Hippocampal formation (tissue), 2 donors: ENCODE measurements around the gene ACP4.
"Not testable (repeated sequence)": the region's sequence is repeated elsewhere in the genome, so short reads cannot be mapped to it uniquely, and the experiment has no call there.

ENCODE experiments used
- DNase-seq, 2 donors: peaks; one replicate each; lab custom pipeline; 2025; lab: John Stamatoyannopoulos, UW

Gene ACP4

GRCh38 chr19:50777261-50777660, 13.0 kb upstream of the ACP4 start:
- DNase-seq: no peak

DNA sequence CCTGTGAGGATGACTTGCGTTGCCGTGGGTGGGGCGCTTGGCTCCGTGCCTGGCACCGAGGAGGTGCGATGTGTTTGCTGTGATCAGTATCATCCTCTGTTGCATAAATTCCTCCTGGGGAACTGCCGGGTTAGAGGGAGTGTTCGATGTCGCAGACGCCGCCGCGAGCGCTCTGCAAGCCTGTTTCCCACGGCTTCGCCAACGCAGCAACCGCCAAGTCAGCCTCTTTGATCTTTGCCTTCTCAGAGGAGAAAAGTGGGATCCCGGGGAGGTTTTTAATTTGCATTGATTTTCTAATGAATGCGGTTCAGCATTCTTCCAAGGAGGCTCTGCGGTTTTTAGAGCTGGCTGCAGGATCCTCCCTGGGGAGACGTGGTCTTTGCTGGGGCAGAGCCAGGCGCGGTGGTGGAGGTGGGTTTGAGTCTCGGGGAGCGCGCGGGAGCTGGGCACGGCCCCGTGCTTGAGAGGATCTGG, 12.3 kb upstream of the ACP4 start:
- DNase-seq: no peak

- DNase-seq: no peak
Measured at GRCh38 chr19:50778906-50779430, 11.2 kb upstream of the ACP4 start.

DNA sequence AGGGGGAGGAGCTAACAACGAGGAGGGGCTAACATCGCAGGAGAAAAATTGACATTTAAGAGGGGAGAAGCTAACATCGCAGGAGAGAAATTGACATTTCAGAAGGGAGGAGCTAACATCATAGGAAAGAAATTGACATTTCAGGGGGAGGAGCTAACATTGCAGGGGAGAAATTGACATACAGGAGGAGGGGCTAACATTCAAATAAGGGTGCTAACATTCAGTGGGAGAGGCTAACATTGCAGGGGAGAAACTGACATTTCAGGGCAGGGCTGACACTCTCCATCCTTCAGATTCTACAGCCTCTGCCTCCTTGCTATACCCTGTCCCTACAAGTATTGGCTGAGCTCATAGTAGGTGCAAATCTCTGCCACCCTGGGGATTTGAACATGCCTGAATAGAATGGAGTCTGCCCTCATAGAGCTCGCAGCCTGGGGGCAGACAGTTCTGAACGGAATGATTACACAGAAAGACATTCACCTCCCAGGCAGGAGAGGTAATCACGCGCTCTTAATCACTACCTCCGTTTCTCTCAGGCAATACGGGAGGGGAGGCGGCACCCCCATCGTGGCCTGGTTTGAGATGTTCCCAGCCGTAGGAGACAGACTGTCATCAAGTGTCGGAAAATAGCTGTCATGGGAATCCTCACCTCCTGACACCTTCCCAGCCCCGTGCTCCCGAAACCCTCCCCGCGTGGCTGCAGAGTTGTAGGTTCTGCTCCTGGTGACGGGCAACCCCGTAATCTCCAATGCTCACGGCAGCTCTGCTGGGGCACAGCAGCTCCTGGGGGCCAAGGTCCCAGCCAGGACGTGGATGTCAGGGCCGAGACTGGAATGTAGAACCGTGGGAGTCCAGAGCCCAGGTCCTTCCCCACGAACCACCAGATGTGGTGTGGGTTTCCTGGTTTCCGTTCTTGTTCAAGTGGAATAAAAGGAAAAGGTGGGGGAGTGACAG, 10.4 kb upstream of the ACP4 start:
- no peak for DNase-seq

GRCh38 chr19:50780753-50781435, 9.3 kb upstream of the ACP4 start:
- DNase-seq: no peak

DNA sequence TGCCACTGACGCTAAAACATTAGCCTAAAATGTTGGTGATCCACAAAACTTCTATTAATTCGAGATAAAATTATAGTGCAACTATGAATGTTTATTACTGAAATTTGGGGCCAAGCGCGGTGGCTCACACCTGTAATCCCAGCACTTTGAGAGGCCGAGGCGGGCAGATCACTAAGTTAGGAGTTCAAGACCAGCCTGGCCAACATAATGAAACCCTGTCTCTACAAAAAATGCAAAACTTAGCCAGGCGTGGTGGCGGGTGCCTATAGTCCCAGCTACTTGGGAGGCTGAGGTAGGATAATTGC, 6.4 kb upstream of the ACP4 start:
- not testable (repeated sequence) for DNase-seq

GRCh38 chr19:50784710-50785109, 5.5 kb upstream of the ACP4 start:
- no peak for DNase-seq

GRCh38 chr19:50785329-50785728, 4.9 kb upstream of the ACP4 start:
- DNase-seq: no peak

GRCh38 chr19:50790922-50791467, 780 bp downstream of the ACP4 start:
- DNase-seq: no peak

- DNase-seq: no peak
Measured at GRCh38 chr19:50791594-50792271, 1.5 kb downstream of the ACP4 start.

GRCh38 chr19:50792272-50793250, 2.3 kb downstream of the ACP4 start:
- DNase-seq: no peak

DNA sequence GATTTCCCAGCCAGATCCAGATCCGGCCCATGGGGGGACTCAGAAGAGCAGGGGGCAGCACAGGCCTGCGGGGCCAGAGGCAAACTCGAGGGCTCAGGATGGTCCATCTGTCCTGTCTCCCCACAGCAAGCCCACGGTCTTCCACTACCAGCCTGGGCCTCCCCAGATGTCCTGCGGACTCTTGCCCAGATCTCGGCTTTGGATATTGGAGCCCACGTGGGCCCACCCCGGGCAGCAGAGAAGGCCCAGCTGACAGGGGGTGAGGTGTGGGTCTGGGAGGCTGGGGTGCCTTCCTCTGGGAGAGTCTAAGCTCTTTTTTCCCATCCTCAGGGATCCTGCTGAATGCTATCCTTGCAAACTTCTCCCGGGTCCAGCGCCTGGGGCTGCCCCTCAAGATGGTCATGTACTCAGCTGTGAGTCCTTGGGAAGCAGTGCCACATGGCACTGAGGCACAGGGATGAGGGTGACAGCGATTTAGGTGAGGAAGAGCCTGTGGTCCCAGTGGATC, 3.4 kb downstream of the ACP4 start:
- DNase-seq: no peak

DNA sequence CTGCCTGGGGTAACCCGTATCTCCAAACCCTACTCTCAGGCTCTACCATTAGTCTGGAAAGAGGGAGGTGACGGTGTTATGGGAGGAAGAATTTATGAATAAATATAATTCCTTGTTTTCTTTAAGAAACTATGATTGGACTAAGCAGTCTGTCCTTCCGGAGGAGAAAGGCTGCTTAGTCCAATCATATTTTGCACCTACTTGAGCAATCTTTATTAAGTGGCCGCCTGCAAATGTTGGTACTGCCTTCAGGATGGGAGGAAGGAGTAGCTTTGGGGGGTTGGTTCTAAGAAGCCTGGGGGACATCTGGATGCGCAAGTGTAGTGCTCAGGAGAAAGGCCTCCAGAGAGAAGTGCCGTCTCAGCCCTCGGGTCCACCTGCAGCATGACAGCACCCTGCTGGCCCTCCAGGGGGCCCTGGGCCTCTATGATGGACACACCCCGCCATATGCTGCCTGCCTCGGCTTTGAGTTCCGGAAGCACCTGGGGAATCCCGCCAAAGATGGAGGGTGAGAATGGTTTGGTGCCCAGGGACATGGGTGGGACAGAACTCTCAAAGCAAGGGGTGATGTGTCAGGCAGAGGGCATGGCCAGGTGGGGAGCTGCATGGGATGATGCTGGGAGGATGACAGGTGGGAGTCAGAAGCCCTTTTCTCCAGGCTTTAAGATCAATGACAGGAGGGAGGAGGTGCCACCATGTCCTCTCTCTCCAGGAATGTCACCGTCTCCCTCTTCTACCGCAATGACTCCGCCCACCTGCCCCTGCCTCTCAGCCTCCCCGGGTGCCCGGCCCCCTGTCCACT, 4.1 kb downstream of the ACP4 start:
- DNase-seq: no peak

- no peak for DNase-seq
Measured at GRCh38 chr19:50794876-50795663, 4.9 kb downstream of the ACP4 start.

GRCh38 chr19:50795664-50796073, 5.5 kb downstream of the ACP4 start:
- DNase-seq: no peak

DNA sequence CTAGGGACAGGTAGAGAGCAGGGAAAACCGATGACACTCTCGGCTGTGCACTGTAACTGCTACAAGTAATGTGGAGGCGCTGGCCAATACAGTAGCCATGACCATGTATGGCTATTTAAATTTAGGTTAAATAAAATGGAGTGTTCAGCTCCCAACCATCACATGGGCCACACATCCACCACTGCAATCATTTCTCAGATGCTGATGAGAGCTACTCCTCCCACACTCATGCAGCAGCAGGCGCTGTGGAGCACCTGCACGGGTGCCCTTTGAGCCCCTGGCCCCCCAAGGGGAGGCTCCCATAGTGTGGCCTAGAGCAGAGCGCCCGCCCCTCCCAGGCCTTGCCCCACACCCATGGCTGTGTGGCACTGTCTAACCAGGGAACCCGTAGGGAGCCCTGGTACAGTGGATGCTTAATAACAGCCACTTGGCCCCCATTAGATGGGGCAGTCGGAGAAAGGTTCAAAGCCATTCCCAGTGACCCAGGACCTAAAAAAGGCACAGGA, 6.0 kb downstream of the ACP4 start:
- no peak for DNase-seq

- no peak for DNase-seq
Measured at GRCh38 chr19:50796634-50797428, 6.6 kb downstream of the ACP4 start.

DNA sequence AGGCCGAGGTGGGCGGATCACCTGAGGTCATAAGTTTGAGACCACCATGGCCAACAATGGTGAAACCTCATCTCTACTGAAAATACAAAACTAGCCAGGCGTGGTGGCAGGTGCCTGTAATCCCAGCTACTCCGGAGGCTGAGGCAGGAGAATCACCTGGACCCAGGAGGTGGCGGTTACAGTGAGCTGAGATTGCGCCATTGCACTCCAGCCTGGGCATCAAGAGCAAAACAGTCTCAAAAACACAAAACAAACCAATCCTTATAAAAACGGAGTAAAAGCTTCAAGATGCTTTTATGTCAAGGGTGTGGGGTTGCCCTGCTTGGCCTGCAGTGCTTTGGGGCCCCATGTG, 7.2 kb downstream of the ACP4 start:
- no peak for DNase-seq
